ENCODE results near the gene LRP1B. TPM values are rescaled to one million over a fixed set of nuclear protein-coding genes. Genes with fewer than 3 reads are reported as not detected.

The LRP1B gene
- total RNA-seq, 1 experiment from 2014 or later = 0.52 TPM

- TF ChIP-seq GABPB1 (CRISPR knock-in tag; IDR thresholded peaks at IDR 0.05) = no peak
- TF ChIP-seq CTCF (IDR thresholded peaks at IDR 0.05) = no peak
- TF ChIP-seq AFF4 (CRISPR knock-in tag; IDR thresholded peaks at IDR 0.05; ENCODE audit: borderline replicate concordance) = no peak
- no peak for TF ChIP-seq EMX1 (CRISPR knock-in tag; IDR thresholded peaks at IDR 0.05)
- TF ChIP-seq ZNF423 (CRISPR knock-in tag; IDR thresholded peaks at IDR 0.05) = no peak
Observed at GRCh38 chr2:142048581-142048980, 82.2 kb downstream of the LRP1B start (continued).

- no peaks in the 10 kb centered on the region for H3K36me3 Mint-ChIP-seq
- no peaks in the 10 kb centered on the region for H3K27me3 Mint-ChIP-seq (ENCODE audit: low read depth)
- ChIA-PET CTCF (no interaction called here), POLR2A (no interaction called here)
- DNase-seq (ENCODE audit: low spot score) (no peak), ATAC-seq (no peak)
- H3K27ac Mint-ChIP-seq = 0 out of 2 replicates have a peak overlapping the region, but pooled peaks have one; percentile 26
- no peaks in the 10 kb centered on the region for H3K9me3 Mint-ChIP-seq
- TF ChIP-seq FOXK1 (CRISPR knock-in tag; IDR thresholded peaks at IDR 0.05) (no peak), ATF3 (CRISPR knock-in tag; conservative IDR thresholded peaks at IDR 0.05) (no peak), ZSCAN18 (CRISPR knock-in tag; IDR thresholded peaks at IDR 0.05) (no peak), IRF2 (CRISPR knock-in tag; IDR thresholded peaks at IDR 0.05; ENCODE audit: borderline replicate concordance, low read depth) (no peak), TP53 (CRISPR knock-in tag; IDR thresholded peaks at IDR 0.05) (no peak), ZNF532 (CRISPR knock-in tag; IDR thresholded peaks at IDR 0.05; ENCODE audit: borderline replicate concordance) (no peak), CBFB (CRISPR knock-in tag; IDR thresholded peaks at IDR 0.05; ENCODE audit: low read depth) (no peak), MYBL2 (CRISPR knock-in tag; IDR thresholded peaks at IDR 0.05) (no peak), NFYB (CRISPR knock-in tag; conservative IDR thresholded peaks at IDR 0.05; ENCODE audit: low read depth) (no peak), ZNF671 (CRISPR knock-in tag; IDR thresholded peaks at IDR 0.05) (no peak)
- peaks cover 26% of the 10 kb centered on the region for H3K4me1 Mint-ChIP-seq
- H3K4me3 Mint-ChIP-seq = no peak overlapping the region
Observed at GRCh38 chr2:142045641-142046040, 85.2 kb downstream of the LRP1B start.

Data from WTC11 (cell line).